OCI-LY7 (cell line): ENCODE data around the gene IL1RL2.

Experiments used
- EZH2phosphoT487 ChIP-seq: fragments of 200-600 bp; sonication (generic); IDR thresholded peaks from 2 replicates; pipeline ENCODE4 v1.6.1; 2018; ENCODE audit warnings: low read depth, borderline replicate concordance, mild to moderate bottlenecking, mixed run types, antibody characterized with exemption, low read length, moderate library complexity, mixed read lengths
- TF ChIP-seq, protein P1 (sequence below): fragments of 200-600 bp; sonication (generic); conservative IDR thresholded peaks from 2 replicates; pipeline ENCODE4 v1.5.1; 2014; ENCODE audit warnings: mild to moderate bottlenecking, antibody characterized with exemption, low read length, moderate library complexity, mixed read lengths

DNA sequence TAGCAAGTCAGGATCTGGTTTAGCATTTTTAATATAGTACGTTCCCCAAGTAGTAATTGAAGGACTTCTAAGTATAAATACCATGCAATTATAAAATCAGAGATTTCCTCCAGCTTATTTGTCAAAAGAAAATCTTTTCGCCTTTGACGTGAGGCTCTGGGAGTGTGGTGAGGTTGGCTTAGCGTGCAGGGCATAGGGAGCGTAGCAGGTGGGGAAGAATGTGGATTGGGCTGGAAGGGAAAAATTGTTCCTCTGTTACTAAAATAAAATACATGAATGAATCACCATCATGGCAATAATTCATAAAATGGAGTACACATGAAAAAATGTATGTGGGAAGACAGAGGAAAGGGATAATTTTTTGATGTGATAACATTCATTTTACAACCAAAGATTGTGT lies 5.4 kb upstream of the IL1RL2 start:
- TF ChIP-seq, protein P1, sequence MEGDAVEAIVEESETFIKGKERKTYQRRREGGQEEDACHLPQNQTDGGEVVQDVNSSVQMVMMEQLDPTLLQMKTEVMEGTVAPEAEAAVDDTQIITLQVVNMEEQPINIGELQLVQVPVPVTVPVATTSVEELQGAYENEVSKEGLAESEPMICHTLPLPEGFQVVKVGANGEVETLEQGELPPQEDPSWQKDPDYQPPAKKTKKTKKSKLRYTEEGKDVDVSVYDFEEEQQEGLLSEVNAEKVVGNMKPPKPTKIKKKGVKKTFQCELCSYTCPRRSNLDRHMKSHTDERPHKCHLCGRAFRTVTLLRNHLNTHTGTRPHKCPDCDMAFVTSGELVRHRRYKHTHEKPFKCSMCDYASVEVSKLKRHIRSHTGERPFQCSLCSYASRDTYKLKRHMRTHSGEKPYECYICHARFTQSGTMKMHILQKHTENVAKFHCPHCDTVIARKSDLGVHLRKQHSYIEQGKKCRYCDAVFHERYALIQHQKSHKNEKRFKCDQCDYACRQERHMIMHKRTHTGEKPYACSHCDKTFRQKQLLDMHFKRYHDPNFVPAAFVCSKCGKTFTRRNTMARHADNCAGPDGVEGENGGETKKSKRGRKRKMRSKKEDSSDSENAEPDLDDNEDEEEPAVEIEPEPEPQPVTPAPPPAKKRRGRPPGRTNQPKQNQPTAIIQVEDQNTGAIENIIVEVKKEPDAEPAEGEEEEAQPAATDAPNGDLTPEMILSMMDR: no peak
- TF ChIP-seq EZH2phosphoT487: no peak
